Gastrocnemius medialis (tissue), 4 donors: Measurements from ENCODE around the gene PLCB3. TPM values are rescaled to one million over a fixed set of nuclear protein-coding genes. Genes with fewer than 3 reads are reported as not detected.

Source experiments
- ATAC-seq, 2 donors: fragments of 150-250 bp; one replicate each; pipeline ENCODE4 v1.9.1; 2016
- DNase-seq, 2 donors: peaks; one replicate each; pipeline ENCODE4 v3.0.0-alpha.2; 2019
- H3K27ac ChIP-seq, 4 donors: fragments of 200-600 bp; sonication (generic); 1 replicate in 1 of 4; 2 replicates in 3 of 4; pipeline ENCODE4 v1.5.1; 2016 to 2018; ENCODE audit warnings: mild to moderate bottlenecking in 2 of 4, moderate library complexity in 1 of 4
- H3K27me3 ChIP-seq, 3 donors: fragments of 200-600 bp; sonication (generic) in 2 of 3; 1 replicate in 1 of 3; 2 replicates in 2 of 3; pipeline versions ENCODE4 v1.5.1 to v1.6.0; 2016 to 2019; ENCODE audit warnings: mild to moderate bottlenecking in 1 of 3, moderate library complexity in 1 of 3
- H3K36me3 ChIP-seq, 2 donors: fragments of 200-600 bp; sonication (generic) in 1 of 2; one replicate each; pipeline ENCODE4 v1.5.1; 2017 to 2018
- H3K4me1 ChIP-seq, 2 donors: fragments of 200-600 bp; sonication (generic) in 1 of 2; one replicate each; pipeline ENCODE4 v1.5.1; 2016 to 2017; ENCODE audit warnings: mild to moderate bottlenecking in 2 of 2
- H3K4me3 ChIP-seq, 4 donors: fragments of 200-600 bp; sonication (generic) in 3 of 4; 1 replicate in 1 of 4; 2 replicates in 3 of 4; pipeline ENCODE4 v1.5.1; 2016 to 2019; ENCODE audit warnings: mild to moderate bottlenecking in 2 of 4
- H3K9me3 ChIP-seq, 3 donors: fragments of 200-600 bp; sonication (generic) in 2 of 3; 1 replicate in 1 of 3; 2 replicates in 2 of 3; pipeline ENCODE4 v1.5.1; 2016 to 2019
- CTCF ChIP-seq, 5 experiments: fragments of 450-650 bp in 3 of 5; fragments of 200-600 bp in 2 of 5; sonication (generic) in 2 of 5; IDR thresholded peaks in 4 of 5; conservative IDR thresholded peaks in 1 of 5; 1 replicate in 4 of 5; 2 replicates in 1 of 5; pipeline ENCODE4 v1.5.1; 2016 to 2019; ENCODE audit warnings: antibody characterized with exemption in 5 of 5, mild to moderate bottlenecking in 3 of 5, moderate library complexity in 3 of 5
- POLR2A ChIP-seq, 2 donors: fragments of 450-650 bp; IDR thresholded peaks; one replicate each; pipeline ENCODE4 v1.6.1; 2017; ENCODE audit warnings: antibody characterized with exemption in 2 of 2, mild to moderate bottlenecking in 2 of 2, moderate library complexity in 2 of 2
- in situ Hi-C, 4 donors: fragments of 200-750 bp; cut with MboI; loops; one replicate each; pipeline versions ENCODE4 v1.15.0 to v1.8.0; 2017; ENCODE audit warnings: low sequenced_read_pairs in 4 of 4
- intact Hi-C: fragments of 100-400 bp; cut with DNase I; formaldehyde crosslinking; loops from one replicate; pipeline ENCODE4 v1.15.1; 2023; ENCODE audit warnings: low total_unique reads
- total RNA-seq, 4 donors: library from RNA; depleted of rRNA; stranded (reverse); fragments of >200 nt; gene quantifications; one replicate each; pipeline versions ENCODE4 v1.1.0 to v1.2.3, GENCODE V29; 2016

Gene PLCB3
- total RNA-seq, 4 donors from 2014 or later: 4.7 to 9.7 (median 6.2) TPM

- H3K36me3 ChIP-seq: peaks cover 0 to 7% of the 10 kb centered on the region in 2 donors
- no peaks in the 10 kb centered on the region for H3K9me3 ChIP-seq
- peak overlapping the region; percentile 59 to 83 (median 68) for H3K4me3 ChIP-seq
- TF ChIP-seq CTCF (IDR thresholded peaks at IDR 0.05 in 4 of 5, conservative IDR thresholded peaks at IDR 0.05 in 1 of 5) (no peak), POLR2A (IDR thresholded peaks at IDR 0.05) (no peak)
- no peaks in the 10 kb centered on the region for H3K27me3 ChIP-seq
- no peak for ATAC-seq
- in situ Hi-C loops: no loop called here
- peaks cover 37 to 39% of the 10 kb centered on the region in 2 donors for H3K4me1 ChIP-seq
- intact Hi-C loops: loop anchor here (1.0 kb wide), 4 partner anchors 19 to 55 kb away; partner anchors contain the start of gene ESRRA
- peak overlapping the region in 3 of 4 donors; percentile 76 to 82 (median 77) for H3K27ac ChIP-seq
- DNase-seq: no peak
Measured at GRCh38 chr11:64250415-64251015, 815 bp upstream of the PLCB3 start.

DNA sequence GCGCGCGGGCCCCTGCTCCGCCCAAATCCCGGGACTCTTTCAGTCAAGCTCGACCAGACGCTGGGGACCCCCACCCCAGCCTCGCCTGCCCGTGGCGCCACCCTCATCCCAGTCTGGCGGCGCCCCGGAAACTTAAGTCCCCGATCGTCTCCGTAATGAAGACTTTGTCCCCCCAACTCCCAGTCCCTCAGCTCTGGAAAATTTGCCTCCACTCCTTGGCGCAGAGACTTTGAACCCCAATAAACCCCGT, 348 bp downstream of the PLCB3 start:
- peak in 1 of 2 donors; percentile 39 for TF ChIP-seq POLR2A (IDR thresholded peaks at IDR 0.05)
- TF ChIP-seq CTCF (IDR thresholded peaks at IDR 0.05 in 4 of 5, conservative IDR thresholded peaks at IDR 0.05 in 1 of 5): no peak
- in situ Hi-C loops (no loop called here), intact Hi-C loops (loop anchor here (1.0 kb wide), 4 partner anchors 18 to 54 kb away; partner anchors contain the start of gene ESRRA)
- Histone ChIP-seq H3K9me3 (no peaks in the 10 kb centered on the region), H3K27ac (peak overlapping the region; percentile 67 to 82 (median 76)), H3K4me1 (peaks cover 36 to 37% of the 10 kb centered on the region in 2 donors), H3K36me3 (peaks cover 0 to 15% of the 10 kb centered on the region in 2 donors), H3K27me3 (no peaks in the 10 kb centered on the region), H3K4me3 (peak overlapping the region; percentile 65 to 92 (median 78))
- DNase-seq (no peak), ATAC-seq (no peak)

- H3K9me3 ChIP-seq: no peaks in the 10 kb centered on the region
- H3K27ac ChIP-seq: peak overlapping the region; percentile 67 to 82 (median 76)
- TF ChIP-seq POLR2A (IDR thresholded peaks at IDR 0.05): no peak
- peak in 1 of 5 experiments; percentile 33 for TF ChIP-seq CTCF (IDR thresholded peaks at IDR 0.05 in 4 of 5, conservative IDR thresholded peaks at IDR 0.05 in 1 of 5)
- peaks cover 36 to 37% of the 10 kb centered on the region in 2 donors for H3K4me1 ChIP-seq
- intact Hi-C loops (no loop called here), in situ Hi-C loops (no loop called here)
- DNase-seq: no peak
- peak overlapping the region; percentile 65 to 92 (median 78) for H3K4me3 ChIP-seq
- no peaks in the 10 kb centered on the region for H3K27me3 ChIP-seq
- peaks cover 0 to 15% of the 10 kb centered on the region in 2 donors for H3K36me3 ChIP-seq
- ATAC-seq: no peak
Measured at GRCh38 chr11:64252003-64252872, 908 bp downstream of the PLCB3 start.

GRCh38 chr11:64253043-64253442, 1.7 kb downstream of the PLCB3 start:
- DNase-seq (no peak), ATAC-seq (no peak)
- Histone ChIP-seq H3K9me3 (no peaks in the 10 kb centered on the region), H3K27ac (peak overlapping the region in 3 of 4 donors; percentile 6 to 77 (median 34)), H3K27me3 (no peaks in the 10 kb centered on the region), H3K4me3 (no peak overlapping the region), H3K36me3 (peaks cover 0 to 17% of the 10 kb centered on the region in 2 donors), H3K4me1 (peaks cover 31% of the 10 kb centered on the region in 2 donors)
- TF ChIP-seq CTCF (IDR thresholded peaks at IDR 0.05 in 4 of 5, conservative IDR thresholded peaks at IDR 0.05 in 1 of 5) (no peak), POLR2A (IDR thresholded peaks at IDR 0.05) (no peak)
- intact Hi-C loops (no loop called here), in situ Hi-C loops (no loop called here)
